ENCODE data around the gene ERBB4.
"Not testable (repeated sequence)": the region's sequence is repeated elsewhere in the genome, so short reads cannot be mapped to it uniquely, and the experiment has no call there.

The ERBB4 gene

GRCh38 chr2:211592006-211592405 lies 946.6 kb downstream of the ERBB4 start:
- not testable (repeated sequence) for DNase-seq (ENCODE audit: low read depth)

GRCh38 chr2:211591426-211591825 lies 947.2 kb downstream of the ERBB4 start:
- DNase-seq (ENCODE audit: low read depth): no peak

DNA sequence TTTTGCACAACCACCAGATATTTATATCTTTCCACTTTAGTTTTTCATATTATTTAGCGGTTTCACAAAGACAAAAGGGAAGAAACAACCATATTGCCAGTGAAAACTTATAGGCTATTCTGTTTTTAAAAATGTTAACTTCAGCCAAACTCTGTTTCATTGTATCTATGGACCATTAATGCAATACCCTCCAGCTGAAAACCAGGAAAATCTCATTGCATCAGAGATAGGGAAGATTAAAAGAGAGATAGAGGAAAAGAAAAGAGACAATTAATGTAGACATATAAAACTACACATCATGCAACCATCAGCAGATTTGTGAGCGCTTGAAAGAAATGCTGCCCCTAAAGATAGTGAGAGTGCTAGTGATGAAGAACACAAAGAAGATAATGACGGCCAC lies 970.2 kb downstream of the ERBB4 start:
- DNase-seq (ENCODE audit: low read depth): no peak

DNA sequence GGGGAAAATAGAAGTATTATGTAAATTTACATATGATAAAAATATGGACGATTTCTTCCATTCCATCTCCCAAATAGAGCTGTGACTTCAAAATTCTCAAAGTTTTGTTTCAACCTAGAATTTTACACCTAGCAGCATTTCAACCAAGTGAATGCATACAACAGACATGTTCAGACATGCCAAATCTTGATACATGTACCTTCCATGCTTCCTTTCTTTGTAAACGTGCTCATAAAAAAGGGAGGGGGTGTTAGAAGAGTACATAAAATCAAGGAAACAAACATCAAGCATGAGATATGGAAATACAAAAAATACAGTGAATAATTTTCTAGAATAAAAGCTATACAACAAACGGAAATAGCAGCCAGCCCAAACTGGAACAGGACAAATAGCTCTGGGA lies 974.2 kb downstream of the ERBB4 start:
- no peak for DNase-seq (ENCODE audit: low read depth)

- no peak for DNase-seq (ENCODE audit: low read depth)
Measured at GRCh38 chr2:211545582-211545981, 993.0 kb downstream of the ERBB4 start.

DNA sequence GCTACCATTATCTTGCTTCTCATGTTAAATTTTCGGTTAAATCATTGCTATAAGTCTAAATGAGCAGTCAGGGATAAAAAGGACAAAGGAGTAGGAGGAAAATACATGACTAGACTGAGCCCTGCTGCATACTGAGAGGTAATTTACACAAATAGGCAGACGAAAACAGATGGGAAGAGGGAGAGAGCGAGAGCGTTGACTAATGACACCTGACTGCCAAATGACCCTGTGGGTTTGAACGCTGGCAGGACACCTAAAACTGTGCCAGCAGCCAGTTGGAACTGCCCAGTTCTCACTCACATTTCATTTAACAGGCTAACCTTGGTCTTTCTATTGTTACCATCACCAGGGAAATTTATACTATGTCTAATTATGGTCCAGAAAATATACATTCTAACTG lies 1004.0 kb downstream of the ERBB4 start:
- no peak for DNase-seq (ENCODE audit: low read depth)

- DNase-seq (ENCODE audit: low read depth): not testable (repeated sequence)
Measured at GRCh38 chr2:211524248-211524647, 1014.4 kb downstream of the ERBB4 start.

DNA sequence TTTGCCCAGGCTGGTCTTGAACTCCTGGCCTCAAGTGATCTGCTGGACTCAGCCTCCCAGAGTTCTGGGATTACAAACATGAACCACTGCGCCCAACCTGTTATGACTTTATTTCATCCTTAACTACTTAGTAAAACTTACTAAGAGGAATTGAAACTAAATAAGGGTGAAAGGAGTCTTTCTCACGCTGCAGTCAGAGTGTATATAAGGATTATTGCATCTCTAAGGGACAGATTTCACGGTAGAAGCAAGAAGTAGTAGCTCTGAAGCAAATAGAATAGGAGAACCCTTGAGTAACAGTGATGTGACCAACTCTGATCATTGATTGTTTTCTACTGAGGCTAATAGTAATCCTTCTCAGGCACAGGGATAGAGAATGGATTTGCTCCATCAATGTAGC lies 1022.1 kb downstream of the ERBB4 start:
- DNase-seq (ENCODE audit: low read depth): no peak

DNA sequence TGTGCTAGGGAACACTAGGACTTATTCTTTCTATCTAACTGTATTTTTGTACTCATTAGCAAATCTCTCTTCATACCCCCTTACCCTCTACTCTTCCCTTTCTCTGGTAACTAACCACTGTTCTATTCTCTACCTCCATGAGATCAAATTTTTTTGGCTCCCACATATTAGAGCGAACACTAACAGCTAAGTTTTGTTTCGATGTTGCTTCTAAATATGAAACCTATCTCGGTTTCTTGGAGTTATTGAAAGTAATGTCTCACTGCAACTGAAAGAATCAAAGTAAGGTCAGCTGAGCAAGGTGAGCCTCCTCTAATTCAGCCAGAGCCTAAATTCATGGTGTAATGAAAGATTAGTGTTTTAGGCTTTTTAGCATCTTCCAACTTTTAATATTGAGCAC lies 1024.6 kb downstream of the ERBB4 start:
- DNase-seq (ENCODE audit: low read depth): no peak

GRCh38 chr2:211513446-211513845 lies 1025.2 kb downstream of the ERBB4 start:
- DNase-seq (ENCODE audit: low read depth): no peak

DNA sequence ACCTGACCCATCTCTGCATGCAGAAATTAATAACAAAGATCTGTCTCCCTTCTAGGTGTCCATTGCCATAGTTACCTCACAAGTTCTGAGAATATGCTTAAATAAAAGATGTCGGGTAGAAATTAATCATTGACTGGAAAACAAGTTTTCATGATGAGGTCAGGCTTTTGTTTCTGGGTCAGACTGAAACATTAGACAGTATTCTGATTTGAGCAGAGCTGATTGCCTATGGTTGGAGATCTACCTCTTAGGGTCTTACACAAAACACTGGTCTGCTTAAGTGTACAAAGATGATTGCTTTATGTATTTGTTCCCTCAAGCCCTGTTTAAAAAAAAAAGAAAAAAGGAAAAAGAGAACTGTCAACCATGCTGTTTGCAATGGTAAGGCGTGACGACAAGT lies 1025.8 kb downstream of the ERBB4 start:
- DNase-seq (ENCODE audit: low read depth): no peak

DNA sequence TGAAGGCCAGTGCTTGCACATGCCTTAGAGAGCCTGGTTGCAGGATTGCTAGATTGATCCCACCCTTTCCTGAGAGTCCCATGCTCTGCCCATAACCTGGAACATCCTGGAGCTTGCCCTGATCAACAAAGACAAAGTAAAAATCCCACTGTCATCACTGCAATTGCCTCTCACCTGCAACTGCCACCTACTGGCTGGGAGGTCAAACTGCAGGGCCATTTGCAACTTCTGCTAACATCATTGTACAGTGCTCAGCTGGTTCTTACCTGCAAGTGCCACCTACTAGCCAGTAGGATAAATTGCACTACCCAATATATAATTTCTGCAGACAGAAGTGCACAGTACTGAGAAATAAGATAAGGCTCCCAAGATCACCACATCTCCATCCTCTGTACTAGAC lies 1034.7 kb downstream of the ERBB4 start:
- DNase-seq (ENCODE audit: low read depth): no peak

DNA sequence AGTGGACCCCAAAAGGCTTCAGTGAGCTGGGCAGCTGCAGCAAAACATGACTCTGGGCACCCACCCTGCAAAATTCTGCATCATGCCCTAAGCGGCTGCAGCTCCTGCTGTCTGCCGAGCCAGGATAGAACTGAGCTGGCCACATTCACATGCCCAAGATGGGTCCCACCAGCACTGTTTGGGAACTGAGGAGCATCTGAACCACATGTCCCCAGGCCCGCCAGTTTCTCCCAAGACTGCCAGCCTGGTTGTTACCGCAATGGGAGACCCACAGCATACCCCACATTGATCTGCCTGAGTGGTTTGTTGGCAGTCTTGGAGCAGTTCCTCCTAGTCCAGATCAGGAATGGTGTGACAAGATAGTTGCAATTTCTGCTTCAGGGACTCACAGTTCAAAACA lies 1035.4 kb downstream of the ERBB4 start:
- no peak for DNase-seq (ENCODE audit: low read depth)

GRCh38 chr2:211498551-211499205 lies 1039.9 kb downstream of the ERBB4 start:
- DNase-seq (ENCODE audit: low read depth): no peak

DNA sequence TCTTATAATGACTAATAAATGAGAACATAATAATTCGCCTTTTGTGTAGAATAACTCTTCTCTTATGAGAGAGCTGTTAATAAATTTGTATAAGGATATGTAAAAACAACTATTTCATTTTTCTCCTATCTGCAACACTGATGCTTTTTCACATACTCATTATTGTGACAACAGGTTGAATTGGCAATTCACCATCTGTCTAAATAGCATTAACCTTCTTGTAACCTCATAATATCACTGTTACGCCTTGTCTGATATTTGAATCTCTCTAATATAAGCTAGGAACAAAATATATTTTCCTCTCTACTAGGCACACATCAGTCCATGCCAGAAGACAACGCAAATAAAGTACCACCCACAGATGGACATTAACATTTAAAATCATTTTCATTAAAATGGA lies 1043.3 kb downstream of the ERBB4 start:
- DNase-seq (ENCODE audit: low read depth): no peak

- no peak for DNase-seq (ENCODE audit: low read depth)
Measured at GRCh38 chr2:211494536-211494935, 1044.1 kb downstream of the ERBB4 start.

DNA sequence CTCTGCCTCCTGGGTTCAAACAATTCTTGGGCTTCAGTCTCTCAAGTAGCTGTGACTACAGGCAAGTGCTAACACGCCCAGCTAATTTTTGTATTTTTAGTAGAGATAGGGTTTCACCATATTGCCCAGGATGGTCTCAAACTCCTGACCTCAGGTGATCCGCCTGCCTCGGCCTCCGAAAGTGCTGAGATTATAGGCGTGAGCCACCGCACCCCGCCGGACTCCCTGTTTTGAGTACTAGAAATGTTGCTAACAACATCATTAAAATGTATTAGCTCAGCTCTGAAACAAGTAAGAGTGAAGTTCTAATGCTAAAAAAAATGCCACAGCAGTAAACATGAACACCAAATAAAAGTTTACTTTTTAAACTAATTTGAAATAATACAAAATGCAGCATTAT lies 1044.5 kb downstream of the ERBB4 start:
- no peak for DNase-seq (ENCODE audit: low read depth)

DNA sequence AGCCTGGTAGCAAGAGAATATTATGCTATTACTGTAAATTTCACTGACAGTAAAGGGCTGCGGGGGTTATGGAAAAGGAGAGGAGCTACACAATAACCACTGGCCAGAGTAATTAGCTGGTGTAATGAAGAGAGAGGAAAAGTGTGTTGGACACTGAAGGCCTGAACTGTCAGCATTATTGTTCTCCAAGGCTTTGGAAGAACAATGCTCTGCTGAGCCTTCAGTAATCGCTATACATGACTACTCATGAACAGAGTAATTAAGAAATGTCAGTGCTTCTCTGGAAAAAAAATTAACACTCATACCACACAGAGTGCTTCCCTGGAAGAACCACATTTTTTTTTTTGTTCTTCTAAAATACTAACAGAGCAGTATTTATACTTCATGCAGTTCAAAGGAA lies 1050.9 kb downstream of the ERBB4 start:
- no peak for DNase-seq (ENCODE audit: low read depth)

DNA sequence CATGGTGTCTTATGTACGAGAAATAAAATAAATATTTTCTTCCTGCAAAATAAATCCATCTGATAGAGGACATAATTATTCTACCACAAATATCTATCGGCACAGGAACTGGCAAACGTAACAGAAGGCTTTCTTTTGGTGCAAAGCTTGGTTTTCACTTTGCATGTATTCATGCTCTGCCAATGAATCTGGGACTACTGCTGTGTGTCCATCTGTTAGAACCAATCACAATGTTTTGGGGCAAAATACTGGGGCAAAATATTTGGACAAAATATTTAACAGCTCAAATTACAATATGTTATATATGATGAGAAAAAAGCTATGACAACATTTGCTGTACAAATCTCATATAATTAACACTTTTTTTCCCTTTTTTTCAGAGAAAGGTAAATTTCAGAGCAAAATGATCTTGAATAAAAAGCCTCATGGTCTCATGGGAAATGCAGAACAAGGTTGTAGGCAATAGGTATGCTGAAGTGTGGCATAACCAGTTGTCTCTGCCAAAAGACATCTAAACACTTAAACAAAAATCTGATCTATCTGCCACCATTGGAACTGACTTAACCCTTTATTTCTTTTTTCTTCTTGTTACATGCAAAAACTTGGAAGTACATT lies 1059.0 kb downstream of the ERBB4 start:
- DNase-seq (ENCODE audit: low read depth): no peak

- no peak for DNase-seq (ENCODE audit: low read depth)
Measured at GRCh38 chr2:211477537-211478275, 1060.9 kb downstream of the ERBB4 start.

- no peak for DNase-seq (ENCODE audit: low read depth)
Measured at GRCh38 chr2:211473116-211473515, 1065.5 kb downstream of the ERBB4 start.

DNA sequence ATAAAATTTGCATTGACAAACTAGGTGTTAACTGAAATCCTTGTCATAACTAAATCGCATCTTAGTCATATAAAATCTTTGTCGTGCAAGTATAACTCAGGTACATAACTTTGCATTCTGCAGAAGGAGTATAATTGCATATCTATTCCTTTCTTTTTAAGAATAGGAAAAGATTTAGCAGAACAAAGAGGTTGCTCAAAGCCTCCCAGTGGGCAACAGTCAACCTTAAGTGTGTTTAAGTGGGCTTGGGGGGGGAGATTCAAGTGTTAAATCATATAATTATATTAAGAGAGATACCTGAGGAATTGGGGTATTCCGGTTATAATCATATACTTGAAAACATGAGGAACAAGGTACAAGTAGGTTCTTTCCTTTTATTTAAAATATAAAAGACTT lies 1068.9 kb downstream of the ERBB4 start:
- DNase-seq (ENCODE audit: low read depth): no peak

- no peak for DNase-seq (ENCODE audit: low read depth)
Measured at GRCh38 chr2:211468877-211469663, 1069.5 kb downstream of the ERBB4 start.

Data from EH (cell line).